Measurements from ENCODE around the gene VAV1. TPM values are rescaled to one million over a fixed set of nuclear protein-coding genes. Genes with fewer than 3 reads are reported as not detected.

Gene VAV1
- total RNA-seq, 1 donor from 2014 or later: 1.3 TPM

- no peak for ATAC-seq
These were observed 134.1 kb downstream of the VAV1 start for GRCh38 chr19:6906559-6907060.

Other genes with a start within 250 kb of the VAV1 start
- gene TNFSF9, start 241.7 kb upstream of the VAV1 start, total RNA-seq: 4.7 TPM
- not detected for gene CD70, start 181.6 kb upstream of the VAV1 start, total RNA-seq
- gene TNFSF14, start 102.5 kb upstream of the VAV1 start, total RNA-seq: 0.28 TPM
- gene C3, start 52.1 kb upstream of the VAV1 start, total RNA-seq: 65.0 TPM
- 65.9 TPM for gene GPR108, start 35.1 kb upstream of the VAV1 start, total RNA-seq
- gene TRIP10, start 33.0 kb upstream of the VAV1 start, total RNA-seq: 129 TPM
- 28.7 TPM for gene SH2D3A, start 5.3 kb upstream of the VAV1 start, total RNA-seq
- not detected for gene ADGRE1, start 114.9 kb downstream of the VAV1 start, total RNA-seq
- not detected for gene MBD3L2B, start 248.7 kb downstream of the VAV1 start, total RNA-seq